Adrenal gland (tissue), 5 donors: ENCODE measurements around the gene PARD6G.

Experiments used
- CTCF ChIP-seq, 6 experiments: fragments of 450-650 bp in 4 of 6; fragments of 200-600 bp in 2 of 6; sonication (generic) in 1 of 6; IDR thresholded peaks; 1 replicate in 5 of 6; 2 replicates in 1 of 6; pipeline versions ENCODE4 v1.5.1 to v1.8.0; 2016 to 2021; ENCODE audit warnings: antibody characterized with exemption in 6 of 6, mild to moderate bottlenecking in 2 of 6, moderate library complexity in 1 of 6
- POLR2A ChIP-seq, 2 donors: fragments of 450-650 bp; IDR thresholded peaks; one replicate each; pipeline ENCODE4 v1.6.1; 2017; ENCODE audit warnings: antibody characterized with exemption in 2 of 2, mild to moderate bottlenecking in 2 of 2, moderate library complexity in 1 of 2
- donor health status: DM: no; HTN: no; CAD: no.

GRCh38 chr18:80198994-80199748, 48.1 kb downstream of the PARD6G start:
- TF ChIP-seq CTCF (IDR thresholded peaks at IDR 0.05) = no peak
- TF ChIP-seq POLR2A (IDR thresholded peaks at IDR 0.05) = no peak
